Prostate gland (tissue), 2 donors: Measurements from ENCODE around the gene LMBRD1. TPM values are rescaled to one million over a fixed set of nuclear protein-coding genes. Genes with fewer than 3 reads are reported as not detected.
A peak's percentile ranks its signal among the peaks of the same experiment; 100 is the strongest.
"Not testable (repeated sequence)": the region's sequence is repeated elsewhere in the genome, so short reads cannot be mapped to it uniquely, and the experiment has no call there.

Experiments used
- DNase-seq: peaks from one replicate; pipeline ENCODE4 v3.0.0-alpha.2; 2019; ENCODE audit warnings: low spot score
- H3K27ac ChIP-seq, 2 donors: fragments of 200-600 bp; sonication (generic); 2 replicates each; pipeline ENCODE4 v1.5.1; 2017 to 2019
- H3K27me3 ChIP-seq: fragments of 200-600 bp; sonication (generic); replicated peaks from 2 replicates; pipeline ENCODE4 v1.5.1; 2019; ENCODE audit not compliant: insufficient read depth
- H3K36me3 ChIP-seq, 2 donors: fragments of 200-600 bp; sonication (generic); 1 replicate in 1 of 2; 2 replicates in 1 of 2; pipeline versions ENCODE4 v1.5.1 to v1.8.1; 2017 to 2019
- H3K4me1 ChIP-seq: fragments of 200-600 bp; sonication (generic); replicated peaks from 2 replicates; pipeline ENCODE4 v1.5.1; 2019
- H3K4me3 ChIP-seq, 2 donors: fragments of 200-600 bp; sonication (generic); 2 replicates each; pipeline ENCODE4 v1.5.1; 2017 to 2019
- H3K9me3 ChIP-seq: fragments of 200-600 bp; sonication (generic); 2 replicates; pipeline ENCODE4 v1.5.1; 2017
- CTCF ChIP-seq, 4 experiments: fragments of 200-600 bp in 2 of 4; fragments of 450-650 bp in 2 of 4; sonication (generic) in 2 of 4; IDR thresholded peaks; 1 replicate in 3 of 4; 2 replicates in 1 of 4; pipeline ENCODE4 v1.5.1; 2016 to 2019; ENCODE audit warnings: antibody characterized with exemption in 4 of 4, mild to moderate bottlenecking in 2 of 4, moderate library complexity in 2 of 4
- POLR2A ChIP-seq: fragments of 450-650 bp; IDR thresholded peaks from one replicate; pipeline ENCODE4 v1.6.1; 2016; ENCODE audit warnings: antibody characterized with exemption, mild to moderate bottlenecking
- POLR2AphosphoS5 ChIP-seq: sonication (generic); formaldehyde crosslinking; IDR thresholded peaks from one replicate; pipeline ENCODE4 v1.6.1; 2017; ENCODE audit warnings: antibody characterized with exemption
- WGBS: methylation state at CpG from one replicate; pipeline ENCODE4 v1.1.5; 2018; 5-methylcytosine and 5-hydroxymethylcytosine counted together
- intact Hi-C: fragments of 100-400 bp; cut with DNase I; formaldehyde crosslinking; loops from one replicate; pipeline ENCODE4 v1.14.2; 2022
- total RNA-seq, 2 donors: library from RNA; depleted of rRNA; stranded (reverse); fragments of >200 nt; gene quantifications; one replicate each; pipeline ENCODE4 v1.1.0, GENCODE V29; 2016

The LMBRD1 gene
- total RNA-seq, 2 donors from 2014 or later = 53.5 to 63.1 TPM

- Histone ChIP-seq H3K27ac (no peak overlapping the region), H3K27me3 (no peaks in the 10 kb centered on the region), H3K4me3 (no peak overlapping the region), H3K4me1 (no peaks in the 10 kb centered on the region), H3K9me3 (no peaks in the 10 kb centered on the region), H3K36me3 (no peaks in the 10 kb centered on the region)
- TF ChIP-seq POLR2A (no peak), POLR2AphosphoS5 (no peak), CTCF (IDR thresholded peaks at IDR 0.05) (no peak)
- intact Hi-C loops = no loop called here
- no peak for DNase-seq
- 45% methylated on average over 1 of the region's 1 CpG for WGBS
Observed at GRCh38 chr6:69801225-69801624, 4.4 kb upstream of the LMBRD1 start.

GRCh38 chr6:69798796-69799195 lies 2.0 kb upstream of the LMBRD1 start:
- DNase-seq, H3K27ac ChIP-seq, intact Hi-C loops, H3K9me3 ChIP-seq, H3K36me3 ChIP-seq, H3K4me3 ChIP-seq, H3K27me3 ChIP-seq, H3K4me1 ChIP-seq: not testable (repeated sequence)

GRCh38 chr6:69796073-69796641 lies 653 bp downstream of the LMBRD1 start:
- TF ChIP-seq CTCF (IDR thresholded peaks at IDR 0.05) (no peak), POLR2A (peak; percentile 84), POLR2AphosphoS5 (peak; percentile 93)
- Histone ChIP-seq H3K36me3 (no peaks in the 10 kb centered on the region), H3K4me1 (peaks cover 2% of the 10 kb centered on the region), H3K27ac (peak overlapping the region; percentile 98 to 100), H3K27me3 (no peaks in the 10 kb centered on the region), H3K4me3 (peak overlapping the region; percentile 74 to 95), H3K9me3 (no peaks in the 10 kb centered on the region)
- under 1% methylated on average over 20 of the region's 20 CpGs for WGBS
- intact Hi-C loops = no loop called here
- DNase-seq = peak; percentile 64

- H3K4me1 ChIP-seq = peaks cover 4% of the 10 kb centered on the region
- H3K9me3 ChIP-seq = no peaks in the 10 kb centered on the region
- 21% methylated on average over 5 of the region's 5 CpGs for WGBS
- intact Hi-C loops = no loop called here
- TF ChIP-seq POLR2A (no peak), POLR2AphosphoS5 (no peak), CTCF (IDR thresholded peaks at IDR 0.05) (no peak)
- no peak for DNase-seq
- no peaks in the 10 kb centered on the region for H3K36me3 ChIP-seq
- H3K27me3 ChIP-seq = no peaks in the 10 kb centered on the region
- peak overlapping the region; percentile 74 to 95 for H3K4me3 ChIP-seq
- peak overlapping the region; percentile 98 to 100 for H3K27ac ChIP-seq
Observed at GRCh38 chr6:69795469-69796072, 1.2 kb downstream of the LMBRD1 start.

- peaks cover 4% of the 10 kb centered on the region for H3K4me1 ChIP-seq
- TF ChIP-seq CTCF (IDR thresholded peaks at IDR 0.05) (no peak), POLR2A (no peak), POLR2AphosphoS5 (no peak)
- no peak overlapping the region for H3K4me3 ChIP-seq
- H3K9me3 ChIP-seq = no peaks in the 10 kb centered on the region
- H3K27ac ChIP-seq = peak overlapping the region in 1 of 2 donors; percentile 35
- H3K27me3 ChIP-seq = no peaks in the 10 kb centered on the region
- H3K36me3 ChIP-seq = no peaks in the 10 kb centered on the region
- intact Hi-C loops = no loop called here
- DNase-seq = peak; percentile 39
Observed at GRCh38 chr6:69792292-69792691, 4.5 kb downstream of the LMBRD1 start.
